ENCODE data around the gene PRKAR2A.

PRKAR2A gene

GRCh38 chr3:48881006-48881405, 33.3 kb upstream of the PRKAR2A start:
- H3K27ac ChIP-seq, result no peak overlapping the region
- TF ChIP-seq, protein P1, sequence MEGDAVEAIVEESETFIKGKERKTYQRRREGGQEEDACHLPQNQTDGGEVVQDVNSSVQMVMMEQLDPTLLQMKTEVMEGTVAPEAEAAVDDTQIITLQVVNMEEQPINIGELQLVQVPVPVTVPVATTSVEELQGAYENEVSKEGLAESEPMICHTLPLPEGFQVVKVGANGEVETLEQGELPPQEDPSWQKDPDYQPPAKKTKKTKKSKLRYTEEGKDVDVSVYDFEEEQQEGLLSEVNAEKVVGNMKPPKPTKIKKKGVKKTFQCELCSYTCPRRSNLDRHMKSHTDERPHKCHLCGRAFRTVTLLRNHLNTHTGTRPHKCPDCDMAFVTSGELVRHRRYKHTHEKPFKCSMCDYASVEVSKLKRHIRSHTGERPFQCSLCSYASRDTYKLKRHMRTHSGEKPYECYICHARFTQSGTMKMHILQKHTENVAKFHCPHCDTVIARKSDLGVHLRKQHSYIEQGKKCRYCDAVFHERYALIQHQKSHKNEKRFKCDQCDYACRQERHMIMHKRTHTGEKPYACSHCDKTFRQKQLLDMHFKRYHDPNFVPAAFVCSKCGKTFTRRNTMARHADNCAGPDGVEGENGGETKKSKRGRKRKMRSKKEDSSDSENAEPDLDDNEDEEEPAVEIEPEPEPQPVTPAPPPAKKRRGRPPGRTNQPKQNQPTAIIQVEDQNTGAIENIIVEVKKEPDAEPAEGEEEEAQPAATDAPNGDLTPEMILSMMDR (conservative IDR thresholded peaks at IDR 0.05; ENCODE audit: low read depth), result no peak
- no peak for DNase-seq (ENCODE audit: low spot score)
- ChIA-PET POLR2A (ENCODE audit: low non-redundant PET) (no interaction called here), CTCF (no interaction called here)

- DNase-seq (ENCODE audit: low spot score), result no peak
- POLR2A ChIA-PET (ENCODE audit: low non-redundant PET), result no interaction called here
Measured at GRCh38 chr3:48879994-48880377, 32.3 kb upstream of the PRKAR2A start.

GRCh38 chr3:48879307-48879993, 31.8 kb upstream of the PRKAR2A start:
- ChIA-PET CTCF (interaction anchor here (0.6 kb wide), 1 partner anchor 70 kb away, joined by 3 read pairs; no protein-coding TSS in a partner anchor), POLR2A (ENCODE audit: low non-redundant PET) (interaction anchor here (0.7 kb wide), 1 partner anchor 27 kb away, joined by 8 read pairs; no protein-coding TSS in a partner anchor)
- TF ChIP-seq, protein P1 (conservative IDR thresholded peaks at IDR 0.05; ENCODE audit: low read depth), result no peak
- H3K27ac ChIP-seq, result no peak overlapping the region
- no peak for DNase-seq (ENCODE audit: low spot score)

More at GRCh38 chr3:48879994-48880377, 32.3 kb upstream of the PRKAR2A start:
- TF ChIP-seq, protein P1 (conservative IDR thresholded peaks at IDR 0.05; ENCODE audit: low read depth), result no peak
- CTCF ChIA-PET, result no interaction called here
- H3K27ac ChIP-seq, result no peak overlapping the region

- ChIA-PET CTCF (no interaction called here), POLR2A (ENCODE audit: low non-redundant PET) (no interaction called here)
- no peak for DNase-seq (ENCODE audit: low spot score)
- no peak overlapping the region for H3K27ac ChIP-seq
- TF ChIP-seq, protein P1 (conservative IDR thresholded peaks at IDR 0.05; ENCODE audit: low read depth), result no peak
Measured at GRCh38 chr3:48877671-48878070, 30.0 kb upstream of the PRKAR2A start.

GRCh38 chr3:48863122-48863521, 15.4 kb upstream of the PRKAR2A start:
- ChIA-PET CTCF (interaction anchor here (0.6 to 0.8 kb wide), 2 partner anchors 15 to 405 kb away, joined by 4 read pairs; partner anchors contain the start of gene PRKAR2A), POLR2A (ENCODE audit: low non-redundant PET) (no interaction called here)
- TF ChIP-seq, protein P1 (conservative IDR thresholded peaks at IDR 0.05; ENCODE audit: low read depth), result no peak
- no peak for DNase-seq (ENCODE audit: low spot score)
- H3K27ac ChIP-seq, result no peak overlapping the region

DNA sequence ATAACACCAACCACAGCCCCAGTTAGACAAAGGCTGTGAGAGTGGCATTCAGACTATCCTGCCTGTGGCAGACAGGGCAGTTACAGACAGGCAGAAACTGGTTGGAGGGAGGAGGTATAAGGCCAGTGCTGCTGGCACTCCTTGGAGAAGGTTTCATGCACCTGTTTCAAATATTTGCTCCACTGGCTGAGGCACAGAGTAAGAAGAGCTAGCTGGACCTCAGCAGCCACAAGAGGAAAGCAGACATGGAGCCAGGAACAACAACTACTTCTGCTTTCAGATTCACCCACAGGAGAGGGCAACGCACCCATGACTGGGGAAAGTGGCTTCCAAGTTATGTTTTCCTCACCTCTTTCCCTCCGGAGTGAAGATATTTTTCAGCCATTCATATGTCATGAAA, 11.5 kb upstream of the PRKAR2A start:
- no peak overlapping the region for H3K27ac ChIP-seq
- DNase-seq (ENCODE audit: low spot score), result no peak
- TF ChIP-seq, protein P1 (conservative IDR thresholded peaks at IDR 0.05; ENCODE audit: low read depth), result no peak
- POLR2A ChIA-PET (ENCODE audit: low non-redundant PET), result no interaction called here
- CTCF ChIA-PET, result no interaction called here
